ENCODE results near the gene MFRP.

Gene MFRP

GRCh38 chr11:119299416-119299815 lies 47.1 kb downstream of the MFRP start:
- Histone ChIP-seq H3K27ac (ENCODE audit: low read length) (peak overlapping the region; percentile 77), H3K4me3 (ENCODE audit: low read length in 2 of 2) (no peak overlapping the region), H3K4me1 (ENCODE audit: control insufficient read depth, insufficient read depth, low read length) (peaks cover 38% of the 10 kb centered on the region), H3K27me3 (ENCODE audit: control insufficient read depth in 1 of 2, insufficient read depth in 2 of 2, low read length in 2 of 2) (no peaks in the 10 kb centered on the region), H3K36me3 (ENCODE audit: control insufficient read depth in 2 of 2, insufficient read depth in 2 of 2, low read length in 2 of 2) (peaks cover 23 to 31% of the 10 kb centered on the region in 2 donors), H3K9ac (ENCODE audit: low read length in 2 of 2) (no peak overlapping the region), H3K9me3 (ENCODE audit: control insufficient read depth in 2 of 2, low read length in 2 of 2) (no peaks in the 10 kb centered on the region)

GRCh38 chr11:119298726-119299125 lies 47.8 kb downstream of the MFRP start:
- Histone ChIP-seq H3K9ac (ENCODE audit: low read length in 2 of 2) (no peak overlapping the region), H3K36me3 (ENCODE audit: control insufficient read depth in 2 of 2, insufficient read depth in 2 of 2, low read length in 2 of 2) (peaks cover 18 to 29% of the 10 kb centered on the region in 2 donors), H3K27me3 (ENCODE audit: control insufficient read depth in 1 of 2, insufficient read depth in 2 of 2, low read length in 2 of 2) (no peaks in the 10 kb centered on the region), H3K27ac (ENCODE audit: low read length) (peak overlapping the region; percentile 77), H3K4me1 (ENCODE audit: control insufficient read depth, insufficient read depth, low read length) (peaks cover 38% of the 10 kb centered on the region), H3K4me3 (ENCODE audit: low read length in 2 of 2) (no peak overlapping the region), H3K9me3 (ENCODE audit: control insufficient read depth in 2 of 2, low read length in 2 of 2) (no peaks in the 10 kb centered on the region)

GRCh38 chr11:119297938-119298337 lies 48.6 kb downstream of the MFRP start:
- H3K4me1 ChIP-seq (ENCODE audit: control insufficient read depth, insufficient read depth, low read length) = peaks cover 38% of the 10 kb centered on the region
- H3K9me3 ChIP-seq (ENCODE audit: control insufficient read depth in 2 of 2, low read length in 2 of 2) = no peaks in the 10 kb centered on the region
- peaks cover 16 to 24% of the 10 kb centered on the region in 2 donors for H3K36me3 ChIP-seq (ENCODE audit: control insufficient read depth in 2 of 2, insufficient read depth in 2 of 2, low read length in 2 of 2)
- H3K9ac ChIP-seq (ENCODE audit: low read length in 2 of 2) = no peak overlapping the region
- H3K27ac ChIP-seq (ENCODE audit: low read length) = peak overlapping the region; percentile 77
- no peaks in the 10 kb centered on the region for H3K27me3 ChIP-seq (ENCODE audit: control insufficient read depth in 1 of 2, insufficient read depth in 2 of 2, low read length in 2 of 2)
- no peak overlapping the region for H3K4me3 ChIP-seq (ENCODE audit: low read length in 2 of 2)

- Histone ChIP-seq H3K27me3 (ENCODE audit: control insufficient read depth in 1 of 2, insufficient read depth in 2 of 2, low read length in 2 of 2) (no peaks in the 10 kb centered on the region), H3K9ac (ENCODE audit: low read length in 2 of 2) (no peak overlapping the region), H3K4me1 (ENCODE audit: control insufficient read depth, insufficient read depth, low read length) (peaks cover 24% of the 10 kb centered on the region), H3K9me3 (ENCODE audit: control insufficient read depth in 2 of 2, low read length in 2 of 2) (peaks cover 0 to 4% of the 10 kb centered on the region in 2 donors), H3K36me3 (ENCODE audit: control insufficient read depth in 2 of 2, insufficient read depth in 2 of 2, low read length in 2 of 2) (peaks cover 13 to 21% of the 10 kb centered on the region in 2 donors), H3K27ac (ENCODE audit: low read length) (no peak overlapping the region), H3K4me3 (ENCODE audit: low read length in 2 of 2) (no peak overlapping the region)
Observed at GRCh38 chr11:119295178-119295577, 51.3 kb downstream of the MFRP start.

- H3K9ac ChIP-seq (ENCODE audit: low read length in 2 of 2) = no peak overlapping the region
- no peaks in the 10 kb centered on the region for H3K27me3 ChIP-seq (ENCODE audit: control insufficient read depth in 1 of 2, insufficient read depth in 2 of 2, low read length in 2 of 2)
- peaks cover 8 to 12% of the 10 kb centered on the region in 2 donors for H3K36me3 ChIP-seq (ENCODE audit: control insufficient read depth in 2 of 2, insufficient read depth in 2 of 2, low read length in 2 of 2)
Observed at GRCh38 chr11:119293461-119293860, 53.0 kb downstream of the MFRP start.

GRCh38 chr11:119290894-119291497 lies 55.5 kb downstream of the MFRP start:
- Histone ChIP-seq H3K27ac (ENCODE audit: low read length) (no peak overlapping the region), H3K9ac (ENCODE audit: low read length in 2 of 2) (no peak overlapping the region), H3K9me3 (ENCODE audit: control insufficient read depth in 2 of 2, low read length in 2 of 2) (peaks cover 0 to 4% of the 10 kb centered on the region in 2 donors), H3K27me3 (ENCODE audit: control insufficient read depth in 1 of 2, insufficient read depth in 2 of 2, low read length in 2 of 2) (no peaks in the 10 kb centered on the region), H3K4me3 (ENCODE audit: low read length in 2 of 2) (no peak overlapping the region), H3K36me3 (ENCODE audit: control insufficient read depth in 2 of 2, insufficient read depth in 2 of 2, low read length in 2 of 2) (peaks cover 6 to 11% of the 10 kb centered on the region in 2 donors), H3K4me1 (ENCODE audit: control insufficient read depth, insufficient read depth, low read length) (no peaks in the 10 kb centered on the region)

More at GRCh38 chr11:119293461-119293860, 53.0 kb downstream of the MFRP start:
- Histone ChIP-seq H3K4me3 (ENCODE audit: low read length in 2 of 2) (no peak overlapping the region), H3K4me1 (ENCODE audit: control insufficient read depth, insufficient read depth, low read length) (peaks cover 8% of the 10 kb centered on the region), H3K9me3 (ENCODE audit: control insufficient read depth in 2 of 2, low read length in 2 of 2) (peaks cover 0 to 4% of the 10 kb centered on the region in 2 donors), H3K27ac (ENCODE audit: low read length) (no peak overlapping the region)

Data from stomach smooth muscle (tissue), 2 donors.